A549 (cell line): Measurements from ENCODE around the gene RAB18. TPM values are rescaled to one million over a fixed set of nuclear protein-coding genes. Genes with fewer than 3 reads are reported as not detected.

Source experiments
- ATAC-seq, 2 experiments: fragments of 200-7000 bp in 1 of 2; fragments of >200 bp in 1 of 2; cut with Nextera tagmentation in 1 of 2; cut with Tn5 transposase in 1 of 2; 3 replicates each; pipeline versions ENCODE4 v1.8.0 to v1.9.1; 2018 to 2020; ENCODE audit warnings: mild to moderate bottlenecking in 1 of 2, moderate library complexity in 1 of 2
- CTCF ChIA-PET: fragments of 300-600 bp; sonication (Branson Sonifier 250); formaldehyde crosslinking; extraction: SDS; loops from one replicate; lab custom pipeline; 2021; ENCODE audit warnings: antibody characterized with exemption, inconsistent platforms; lab: Yijun Ruan, JAX
- POLR2A ChIA-PET: fragments of 350-600 bp; formaldehyde crosslinking; extraction: SDS; loops from one replicate; lab custom pipeline; 2021; ENCODE audit warnings: antibody characterized with exemption, inconsistent platforms; lab: Yijun Ruan, JAX
- DNase-seq, 2 experiments: peaks; one replicate each; pipeline versions ENCODE4 v3.0.0 to v3.0.0-alpha.2; 2011 to 2016; ENCODE audit warnings: low read depth in 1 of 2, low spot score in 1 of 2
- FAIRE-seq: peaks from 2 replicates; lab custom pipeline; 2011; peaks lifted over from hg19 to GRCh38; lab: Jason Lieb, UNC
- H3K27ac ChIP-seq, 2 experiments: fragments of >200 bp; sonication (Bioruptor Twin); formaldehyde crosslinking; 3 replicates each; pipeline ENCODE4 v1.5.1; 2016 to 2017
- H3K4me1 ChIP-seq: fragments of >200 bp; sonication (Bioruptor Twin); formaldehyde crosslinking; 3 replicates; pipeline ENCODE4 v1.6.1; 2016
- H3K4me2 ChIP-seq: fragments of >200 bp; sonication (Bioruptor Twin); formaldehyde crosslinking; 3 replicates; pipeline ENCODE4 v1.6.1; 2016
- H3K4me3 ChIP-seq: fragments of >200 bp; sonication (Bioruptor Twin); formaldehyde crosslinking; 3 replicates; pipeline ENCODE4 v1.5.1; 2016
- H3K9me3 ChIP-seq: fragments of >200 bp; sonication (Bioruptor Twin); formaldehyde crosslinking; 3 replicates; pipeline ENCODE4 v1.6.1; 2016
- BHLHE40 ChIP-seq: IDR thresholded peaks from 2 replicates; pipeline ENCODE4 v1.6.1; 2012; ENCODE audit warnings: low read depth, low read length, inconsistent platforms
- CBX8 ChIP-seq: fragments of 200-600 bp; sonication (generic); IDR thresholded peaks from 2 replicates; pipeline ENCODE4 v1.6.1; 2016
- CTCF ChIP-seq: fragments of >200 bp; sonication (Bioruptor Twin); formaldehyde crosslinking; IDR thresholded peaks from 3 replicates; pipeline ENCODE4 v1.5.1; 2016
- ELK1 ChIP-seq: fragments of 150-350 bp; IDR thresholded peaks from 2 replicates; pipeline ENCODE4 v1.6.1; 2014; ENCODE audit warnings: low read depth, mild to moderate bottlenecking, low read length
- ESRRA ChIP-seq: fragments of 150-350 bp; IDR thresholded peaks from 2 replicates; pipeline ENCODE4 v1.6.1; 2014; ENCODE audit warnings: mild to moderate bottlenecking, low read length, borderline replicate concordance
- HES2 ChIP-seq: fragments of >200 bp; sonication (Bioruptor Twin); formaldehyde crosslinking; IDR thresholded peaks from 2 replicates; pipeline ENCODE4 v1.6.1; 2016
- HEYL ChIP-seq: fragments of 250-450 bp; sonication (Bioruptor Pico); IDR thresholded peaks from 2 replicates; pipeline ENCODE4 v1.8.0; 2021; ENCODE audit warnings: mild to moderate bottlenecking, moderate library complexity
- MAFK ChIP-seq: fragments of 450-650 bp; IDR thresholded peaks from 2 replicates; pipeline ENCODE4 v1.6.1; 2014; ENCODE audit not compliant: partially characterized antibody
- NFE2L2 ChIP-seq: fragments of 150-350 bp; conservative IDR thresholded peaks from 2 replicates; pipeline ENCODE4 v1.6.1; 2014; ENCODE audit warnings: low read length
- PHF8 ChIP-seq: fragments of 200-600 bp; sonication (generic); IDR thresholded peaks from 2 replicates; pipeline ENCODE4 v1.6.1; 2016; ENCODE audit warnings: low read depth, mild to moderate bottlenecking, antibody characterized with exemption, moderate library complexity, borderline replicate concordance
- RAD21 ChIP-seq, 2 experiments: fragments of >200 bp in 1 of 2; sonication (Bioruptor Twin) in 1 of 2; formaldehyde crosslinking in 1 of 2; IDR thresholded peaks in 1 of 2; conservative IDR thresholded peaks in 1 of 2; 2 replicates in 1 of 2; 3 replicates in 1 of 2; pipeline ENCODE4 v1.6.1; 2012 to 2018; ENCODE audit warnings: inconsistent platforms in 1 of 2
- RCOR1 ChIP-seq: fragments of 150-350 bp; IDR thresholded peaks from 2 replicates; pipeline ENCODE4 v1.6.1; 2014; ENCODE audit warnings: antibody characterized with exemption, low read length, low read depth
- SMC3 ChIP-seq: fragments of >200 bp; sonication (Bioruptor Twin); formaldehyde crosslinking; IDR thresholded peaks from 3 replicates; pipeline ENCODE4 v1.6.1; 2018; ENCODE audit warnings: inconsistent platforms
- USF2 ChIP-seq: fragments of 450-650 bp; IDR thresholded peaks from 2 replicates; pipeline ENCODE4 v1.6.1; 2014; ENCODE audit warnings: antibody characterized with exemption
- WGBS: methylation state at CpG from one replicate; pipeline ENCODE4 v1.1.6; 2017; ENCODE audit errors: missing lambda C conversion rate; 5-methylcytosine and 5-hydroxymethylcytosine counted together
- polyA plus RNA-seq, 4 experiments: library from polyadenylated mRNA; depleted of rRNA in 3 of 4; stranded (reverse); fragments of >200 nt; fragmentation: RNase III in 1 of 4; extraction: RNeasy Plus Mini Kit Qiagen cat#74134 plus additional on column Dnase treatment in 1 of 4; gene quantifications; 2 replicates in 3 of 4; 3 replicates in 1 of 4; pipeline ENCODE4 v1.2.3, GENCODE V29; 2011 to 2017

The RAB18 gene
- polyA plus RNA-seq, 2 of the 4 experiments (the other 2 are of a cell fraction), result 81.4 to 131 TPM

GRCh38 chr10:27547482-27547881, 43.4 kb downstream of the RAB18 start:
- Histone ChIP-seq H3K9me3 (no peaks in the 10 kb centered on the region), H3K4me2 (no peak overlapping the region), H3K4me3 (no peak overlapping the region), H3K27ac (no peak overlapping the region), H3K4me1 (no peaks in the 10 kb centered on the region)
- DNase-seq, result no peak
- no peak for FAIRE-seq
- ChIA-PET CTCF (no interaction called here), POLR2A (no interaction called here)
- TF ChIP-seq PHF8, result no peak
- TF ChIP-seq ESRRA, result no peak
- no peak for TF ChIP-seq MAFK
- TF ChIP-seq USF2, result no peak
- no peak for TF ChIP-seq HEYL (CRISPR knock-in tag)
- ATAC-seq, result no peak
- WGBS, result 92% methylated on average over 3 of the region's 3 CpGs

GRCh38 chr10:27550823-27551222, 46.7 kb downstream of the RAB18 start:
- H3K4me1 ChIP-seq, result no peaks in the 10 kb centered on the region
- no peak for FAIRE-seq
- no peak overlapping the region for H3K27ac ChIP-seq
- POLR2A ChIA-PET, result no interaction called here
- peak; percentile 35 to 43; a peak in 2 of 6 replicates for ATAC-seq
- no peak for DNase-seq
- H3K4me3 ChIP-seq, result no peak overlapping the region
- no peak for TF ChIP-seq NFE2L2
- H3K9me3 ChIP-seq, result no peaks in the 10 kb centered on the region
- CTCF ChIA-PET, result no interaction called here
- 94% methylated on average over 6 of the region's 6 CpGs for WGBS
- H3K4me2 ChIP-seq, result no peak overlapping the region

GRCh38 chr10:27558612-27559020, 54.5 kb downstream of the RAB18 start:
- peak; percentile 65 for FAIRE-seq
- no peak overlapping the region for H3K4me3 ChIP-seq
- peak; percentile 91; the same call in 1 of the 2 replicates for TF ChIP-seq ESRRA
- TF ChIP-seq RAD21 (conservative IDR thresholded peaks at IDR 0.05 in 1 of 2, IDR thresholded peaks at IDR 0.05 in 1 of 2), result peak; percentile 82 to 83
- TF ChIP-seq ELK1, result no peak
- TF ChIP-seq RCOR1, result no peak
- no peak for TF ChIP-seq CBX8
- TF ChIP-seq HES2, result no peak
- peak; percentile 85 for TF ChIP-seq CTCF
- no peak for TF ChIP-seq NFE2L2
- no peak for TF ChIP-seq USF2
- peak; percentile 73 for TF ChIP-seq SMC3
- no peak for TF ChIP-seq BHLHE40
- TF ChIP-seq, all 56 proteins: peak for 4
- ATAC-seq (peak; percentile 92 to 93), DNase-seq (peak; percentile 28 to 67)
- WGBS, result 3% methylated on average over 3 of the region's 3 CpGs
- no peaks in the 10 kb centered on the region for H3K4me1 ChIP-seq
- H3K4me2 ChIP-seq, result no peak overlapping the region
- CTCF ChIA-PET, result interaction anchor here (0.8 to 2.2 kb wide), 18 partner anchors 9 to 825 kb away, joined by 3 to 7 read pairs (median 4); no protein-coding TSS in a partner anchor
- H3K9me3 ChIP-seq, result no peaks in the 10 kb centered on the region
- POLR2A ChIA-PET, result no interaction called here
- H3K27ac ChIP-seq, result no peak overlapping the region
